Mesothelial cell of epicardium (in vitro differentiated cells): ENCODE measurements around the gene PDE4B. TPM values are rescaled to one million over a fixed set of nuclear protein-coding genes. Genes with fewer than 3 reads are reported as not detected.

Experiments
- DNase-seq, 2 experiments: peaks; one replicate each; pipeline ENCODE4 v3.0.0; 2021; ENCODE audit warnings: low spot score in 2 of 2; ENCODE audit not compliant: unreplicated experiment in 2 of 2
- H3K27ac Mint-ChIP-seq: 2 replicates; pipeline ENCODE4 v1.8.0; 2021; ENCODE audit warnings: mixed read lengths
- H3K27me3 Mint-ChIP-seq: 2 replicates; pipeline ENCODE4 v1.8.0; 2021; ENCODE audit warnings: low read depth, mixed read lengths
- H3K36me3 Mint-ChIP-seq: 2 replicates; pipeline ENCODE4 v1.8.0; 2021; ENCODE audit warnings: mixed read lengths
- H3K4me1 Mint-ChIP-seq: 2 replicates; pipeline ENCODE4 v1.8.0; 2021; ENCODE audit warnings: mixed read lengths
- H3K4me3 Mint-ChIP-seq: 2 replicates; pipeline ENCODE4 v1.8.0; 2021; ENCODE audit warnings: mild to moderate bottlenecking, moderate library complexity, mixed read lengths
- H3K9me3 Mint-ChIP-seq: 2 replicates; pipeline ENCODE4 v1.8.0; 2021; ENCODE audit warnings: mixed read lengths
- total RNA-seq: library from RNA; stranded (reverse); gene quantifications from 3 replicates; pipeline ENCODE4 v1.2.1, GENCODE V29; 2021
- TF ChIP-seq, protein P1 (sequence below): fragments of 200-600 bp; sonication (generic); IDR thresholded peaks from one replicate; pipeline ENCODE4 v1.5.0; 2021; ENCODE audit warnings: antibody characterized with exemption; ENCODE audit not compliant: unreplicated experiment

PDE4B gene
- total RNA-seq, 1 donor from 2014 or later: 22.3 TPM

DNA sequence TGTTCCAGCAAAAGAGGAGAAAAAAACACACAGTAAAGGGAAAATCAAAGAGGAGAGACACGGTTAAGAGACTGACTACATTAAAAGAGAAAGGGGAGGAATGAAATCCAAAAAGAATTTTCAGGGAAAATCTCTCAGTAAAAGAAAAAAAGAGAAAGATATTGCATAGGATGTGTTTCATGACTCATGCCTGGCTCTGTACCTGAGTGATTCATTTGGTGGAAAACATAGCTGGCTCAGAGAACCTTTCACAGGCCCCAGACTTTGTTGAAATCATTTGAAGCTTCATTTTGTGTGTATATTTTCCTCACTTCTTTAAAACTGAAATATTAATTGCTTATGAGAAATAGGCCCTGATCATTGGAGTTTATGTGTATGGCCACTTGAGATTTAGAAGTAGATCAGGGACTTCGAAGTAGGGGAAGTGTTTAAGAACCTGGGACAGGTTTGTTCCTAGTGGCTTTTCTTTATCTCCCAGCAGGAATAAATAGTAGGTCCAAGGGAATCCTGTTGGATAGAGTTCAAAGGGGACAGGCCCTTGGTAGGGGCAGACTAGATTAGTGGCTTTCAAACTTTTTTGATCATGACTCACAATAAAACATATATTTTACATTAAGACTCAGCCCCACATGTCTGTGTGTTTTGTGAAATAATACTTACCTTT is 502.1 kb downstream of the PDE4B start:
- H3K27ac Mint-ChIP-seq: peak overlapping the region; percentile 94
- H3K4me1 Mint-ChIP-seq: peaks cover 54% of the 10 kb centered on the region
- no peak for DNase-seq
- no peaks in the 10 kb centered on the region for H3K36me3 Mint-ChIP-seq
- no peak overlapping the region for H3K4me3 Mint-ChIP-seq
- H3K9me3 Mint-ChIP-seq: peaks cover 4% of the 10 kb centered on the region
- no peaks in the 10 kb centered on the region for H3K27me3 Mint-ChIP-seq
- TF ChIP-seq, protein P1, sequence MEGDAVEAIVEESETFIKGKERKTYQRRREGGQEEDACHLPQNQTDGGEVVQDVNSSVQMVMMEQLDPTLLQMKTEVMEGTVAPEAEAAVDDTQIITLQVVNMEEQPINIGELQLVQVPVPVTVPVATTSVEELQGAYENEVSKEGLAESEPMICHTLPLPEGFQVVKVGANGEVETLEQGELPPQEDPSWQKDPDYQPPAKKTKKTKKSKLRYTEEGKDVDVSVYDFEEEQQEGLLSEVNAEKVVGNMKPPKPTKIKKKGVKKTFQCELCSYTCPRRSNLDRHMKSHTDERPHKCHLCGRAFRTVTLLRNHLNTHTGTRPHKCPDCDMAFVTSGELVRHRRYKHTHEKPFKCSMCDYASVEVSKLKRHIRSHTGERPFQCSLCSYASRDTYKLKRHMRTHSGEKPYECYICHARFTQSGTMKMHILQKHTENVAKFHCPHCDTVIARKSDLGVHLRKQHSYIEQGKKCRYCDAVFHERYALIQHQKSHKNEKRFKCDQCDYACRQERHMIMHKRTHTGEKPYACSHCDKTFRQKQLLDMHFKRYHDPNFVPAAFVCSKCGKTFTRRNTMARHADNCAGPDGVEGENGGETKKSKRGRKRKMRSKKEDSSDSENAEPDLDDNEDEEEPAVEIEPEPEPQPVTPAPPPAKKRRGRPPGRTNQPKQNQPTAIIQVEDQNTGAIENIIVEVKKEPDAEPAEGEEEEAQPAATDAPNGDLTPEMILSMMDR: no peak

DNA sequence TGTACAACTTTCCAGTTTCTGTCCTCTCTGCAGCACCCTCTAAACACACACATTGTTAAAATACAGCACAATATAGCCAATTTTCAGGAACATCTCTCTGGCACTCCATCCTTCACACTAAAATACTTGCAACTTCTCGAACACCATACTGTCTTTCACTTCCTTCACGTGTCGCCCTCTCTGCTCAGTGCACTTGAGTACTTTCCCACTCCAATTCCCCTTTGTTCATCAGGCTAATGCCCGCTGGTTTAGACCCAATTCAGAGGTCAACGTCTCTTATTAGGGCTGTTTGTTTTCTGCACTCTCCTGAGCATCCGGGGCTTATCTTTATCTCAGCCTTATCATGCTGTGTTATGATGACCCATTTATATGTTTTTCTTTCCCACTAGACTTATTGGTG is 503.1 kb downstream of the PDE4B start:
- DNase-seq: no peak
- no peak overlapping the region for H3K4me3 Mint-ChIP-seq
- H3K36me3 Mint-ChIP-seq: no peaks in the 10 kb centered on the region
- peaks cover 44% of the 10 kb centered on the region for H3K4me1 Mint-ChIP-seq
- H3K27ac Mint-ChIP-seq: peak overlapping the region; percentile 4
- TF ChIP-seq, protein P1: no peak
- peaks cover 4% of the 10 kb centered on the region for H3K9me3 Mint-ChIP-seq
- no peaks in the 10 kb centered on the region for H3K27me3 Mint-ChIP-seq

DNA sequence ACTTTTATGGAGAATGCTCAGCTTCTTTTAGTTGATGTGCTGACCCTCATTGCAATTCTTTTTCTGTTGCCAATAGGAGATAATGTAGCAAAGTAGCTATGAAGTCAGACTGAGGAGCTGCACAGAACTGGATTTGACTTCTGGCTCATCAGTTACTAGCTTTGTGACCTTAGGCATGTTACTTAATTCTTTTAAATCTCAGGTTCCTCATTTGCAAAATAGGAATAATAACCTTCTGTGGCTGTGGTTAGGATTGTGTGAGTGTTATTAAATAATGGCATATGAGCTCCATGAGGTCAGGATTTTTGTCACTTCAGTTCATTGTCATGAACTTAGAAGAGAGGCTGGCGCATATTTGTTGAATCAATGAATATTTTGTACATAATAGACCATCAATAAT is 503.7 kb downstream of the PDE4B start:
- Mint-ChIP-seq H3K27me3 (no peaks in the 10 kb centered on the region), H3K9me3 (peaks cover 4% of the 10 kb centered on the region), H3K4me3 (no peak overlapping the region), H3K27ac (no peak overlapping the region), H3K4me1 (peaks cover 38% of the 10 kb centered on the region), H3K36me3 (no peaks in the 10 kb centered on the region)
- DNase-seq: no peak
- TF ChIP-seq, protein P1: no peak

DNA sequence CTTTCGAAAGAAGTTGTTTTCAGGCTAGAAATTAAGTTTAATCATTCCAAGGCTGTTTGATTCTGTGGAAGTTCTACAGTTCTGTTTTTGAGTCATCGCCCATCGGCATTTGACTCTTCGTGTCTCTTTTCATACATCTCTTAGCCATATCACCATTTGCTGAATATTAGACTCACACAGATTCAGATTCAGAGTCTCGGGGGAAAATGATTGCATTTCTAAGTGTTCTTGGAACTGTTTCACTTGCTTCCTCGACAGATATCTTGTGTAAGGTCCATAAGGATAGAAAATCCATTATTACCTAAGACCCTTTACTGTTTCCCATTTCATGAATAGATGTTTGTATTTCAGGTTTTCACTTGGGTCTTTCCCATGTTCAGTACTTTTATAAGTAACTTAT is 504.3 kb downstream of the PDE4B start:
- DNase-seq: no peak
- peaks cover 4% of the 10 kb centered on the region for H3K9me3 Mint-ChIP-seq
- no peaks in the 10 kb centered on the region for H3K27me3 Mint-ChIP-seq

DNA sequence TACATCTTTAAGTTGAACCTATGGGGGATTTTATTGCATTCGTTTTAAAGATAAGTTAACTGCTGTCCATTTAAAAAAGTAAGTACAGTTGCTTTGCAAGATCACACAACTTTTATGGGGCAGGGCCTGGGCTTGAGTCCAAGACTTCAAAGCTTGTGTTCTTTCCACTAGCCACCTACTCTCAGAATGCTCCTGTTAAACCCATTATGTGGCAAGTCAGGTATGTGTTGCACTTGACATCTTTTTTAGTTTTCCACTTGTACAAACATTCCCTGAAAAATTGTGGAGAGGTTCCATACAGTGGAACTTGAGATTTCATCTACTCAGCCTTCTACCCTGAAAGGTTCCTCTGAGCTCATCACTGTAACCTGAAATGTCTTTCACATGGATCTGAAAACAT is 505.8 kb downstream of the PDE4B start:
- Mint-ChIP-seq H3K4me1 (peaks cover 23% of the 10 kb centered on the region), H3K27ac (no peak overlapping the region), H3K9me3 (peaks cover 5% of the 10 kb centered on the region), H3K27me3 (no peaks in the 10 kb centered on the region), H3K36me3 (no peaks in the 10 kb centered on the region), H3K4me3 (no peak overlapping the region)
- DNase-seq: peak in 1 of 2 experiments; percentile 46
- TF ChIP-seq, protein P1: no peak

More for the DNA sequence above, 504.3 kb downstream of the PDE4B start:
- H3K4me1 Mint-ChIP-seq: peaks cover 33% of the 10 kb centered on the region
- H3K4me3 Mint-ChIP-seq: no peak overlapping the region
- H3K36me3 Mint-ChIP-seq: no peaks in the 10 kb centered on the region
- no peak overlapping the region for H3K27ac Mint-ChIP-seq
- TF ChIP-seq, protein P1: no peak
